Activated CD4-positive, alpha-beta memory T cell treated with anti-CD3 and anti-CD28 coated beads, Interleukin-2, amount 10 ng/mL, durations not matched to agents 7 days and 5 days (primary cell): ENCODE measurements around the gene NOPCHAP1. TPM values are rescaled to one million over a fixed set of nuclear protein-coding genes. Genes with fewer than 3 reads are reported as not detected.
"Not testable (repeated sequence)": the region's sequence is repeated elsewhere in the genome, so short reads cannot be mapped to it uniquely, and the experiment has no call there.

ENCODE experiments used
- CTCF ChIA-PET: fragments of 350-600 bp; sonication (Branson Sonifier 250); formaldehyde crosslinking; loops from one replicate; lab custom pipeline; 2021; ENCODE audit warnings: antibody characterized with exemption, inconsistent platforms; lab: Charles Lee
- POLR2A ChIA-PET: fragments of 350-600 bp; sonication (Branson Sonifier 250); formaldehyde crosslinking; loops from one replicate; lab custom pipeline; 2021; ENCODE audit warnings: antibody characterized with exemption; lab: Charles Lee
- DNase-seq: peaks from one replicate; pipeline ENCODE4 v3.0.0-alpha.2; 2020
- H3K27ac Mint-ChIP-seq: one replicate; pipeline ENCODE4 v1.8.0; 2021; ENCODE audit warnings: mild to moderate bottlenecking, mixed read lengths
- H3K27me3 Mint-ChIP-seq: one replicate; pipeline ENCODE4 v1.8.0; 2021; ENCODE audit warnings: mixed read lengths
- H3K36me3 Mint-ChIP-seq: one replicate; pipeline ENCODE4 v1.8.0; 2021; ENCODE audit warnings: low read depth, mixed read lengths
- H3K4me1 Mint-ChIP-seq: one replicate; pipeline ENCODE4 v1.8.0; 2021; ENCODE audit warnings: mixed read lengths
- H3K4me3 Mint-ChIP-seq: one replicate; pipeline ENCODE4 v1.8.0; 2021; ENCODE audit warnings: mild to moderate bottlenecking, mixed read lengths
- H3K9me3 Mint-ChIP-seq: one replicate; pipeline ENCODE4 v1.8.0; 2021; ENCODE audit warnings: mixed read lengths
- total RNA-seq, 2 experiments: library from RNA; stranded (reverse); gene quantifications; one replicate each; pipeline ENCODE4 v1.2.3, GENCODE V29; 2021

Gene NOPCHAP1
- total RNA-seq, 2 experiments from 2014 or later = 10.3 to 12.0 TPM

GRCh38 chr12:104973250-104973649 is 12.9 kb upstream of the NOPCHAP1 start:
- no peaks in the 10 kb centered on the region for H3K36me3 Mint-ChIP-seq
- H3K27me3 Mint-ChIP-seq = peaks cover 4% of the 10 kb centered on the region
- H3K9me3 Mint-ChIP-seq = no peaks in the 10 kb centered on the region
- H3K4me3 Mint-ChIP-seq = no peak overlapping the region
- no peaks in the 10 kb centered on the region for H3K4me1 Mint-ChIP-seq
- H3K27ac Mint-ChIP-seq = no peak overlapping the region
- DNase-seq = no peak
- ChIA-PET POLR2A (no interaction called here), CTCF (no interaction called here)

DNA sequence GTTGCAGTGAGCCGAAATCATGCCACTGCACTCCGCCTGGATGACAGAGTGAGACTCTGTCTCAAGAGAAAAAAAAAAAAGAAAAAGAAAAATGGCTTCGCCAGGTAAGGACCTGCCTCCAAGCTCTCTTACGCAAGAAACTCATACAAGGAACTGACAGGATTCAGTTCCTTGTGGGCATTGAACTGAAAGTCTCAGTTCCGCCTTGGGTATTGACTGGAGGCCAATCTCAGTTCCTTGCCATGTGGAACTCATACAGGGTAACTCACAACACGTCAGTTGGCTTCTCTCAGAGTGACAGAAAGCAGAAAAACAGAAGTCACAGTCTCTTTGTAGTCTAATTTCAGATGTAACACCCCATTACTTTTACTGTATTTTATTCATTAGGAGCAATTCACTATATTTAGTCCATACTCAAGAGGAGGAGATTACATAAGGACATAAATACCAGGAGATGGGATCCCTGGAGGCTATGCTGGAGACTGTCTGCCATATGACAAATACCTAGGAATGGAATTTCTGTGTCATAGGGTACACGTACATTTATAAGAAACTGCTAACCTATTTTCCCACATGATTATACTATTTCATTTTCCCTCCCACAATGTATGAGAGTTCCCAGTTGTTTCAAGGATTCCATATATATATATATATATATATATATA is 11.4 kb upstream of the NOPCHAP1 start:
- Mint-ChIP-seq H3K27ac (no peak overlapping the region), H3K27me3 (no peaks in the 10 kb centered on the region), H3K9me3 (no peaks in the 10 kb centered on the region), H3K4me3 (no peak overlapping the region), H3K4me1 (no peaks in the 10 kb centered on the region), H3K36me3 (no peaks in the 10 kb centered on the region)
- no peak for DNase-seq
- CTCF ChIA-PET = no interaction called here
- POLR2A ChIA-PET = no interaction called here

- ChIA-PET POLR2A (interaction anchor here (0.8 kb wide), 1 partner anchor 9 kb away, joined by 3 read pairs; no protein-coding TSS in a partner anchor), CTCF (no interaction called here)
- H3K4me3 Mint-ChIP-seq = no peak overlapping the region
- no peaks in the 10 kb centered on the region for H3K9me3 Mint-ChIP-seq
- H3K27ac Mint-ChIP-seq = no peak overlapping the region
- H3K27me3 Mint-ChIP-seq = peaks cover 5% of the 10 kb centered on the region
- no peak for DNase-seq
- H3K4me1 Mint-ChIP-seq = no peaks in the 10 kb centered on the region
- H3K36me3 Mint-ChIP-seq = no peaks in the 10 kb centered on the region
These were observed 10.4 kb upstream of the NOPCHAP1 start for GRCh38 chr12:104975587-104976343.

GRCh38 chr12:104976703-104977102 is 9.4 kb upstream of the NOPCHAP1 start:
- no peak overlapping the region for H3K27ac Mint-ChIP-seq
- no peaks in the 10 kb centered on the region for H3K36me3 Mint-ChIP-seq
- no peak for DNase-seq
- ChIA-PET POLR2A (no interaction called here), CTCF (interaction anchor here (1.7 kb wide), 1 partner anchor 76 kb away, joined by 4 read pairs; no protein-coding TSS in a partner anchor)
- H3K9me3 Mint-ChIP-seq = no peaks in the 10 kb centered on the region
- no peak overlapping the region for H3K4me3 Mint-ChIP-seq
- peaks cover 11% of the 10 kb centered on the region for H3K27me3 Mint-ChIP-seq
- no peaks in the 10 kb centered on the region for H3K4me1 Mint-ChIP-seq

DNA sequence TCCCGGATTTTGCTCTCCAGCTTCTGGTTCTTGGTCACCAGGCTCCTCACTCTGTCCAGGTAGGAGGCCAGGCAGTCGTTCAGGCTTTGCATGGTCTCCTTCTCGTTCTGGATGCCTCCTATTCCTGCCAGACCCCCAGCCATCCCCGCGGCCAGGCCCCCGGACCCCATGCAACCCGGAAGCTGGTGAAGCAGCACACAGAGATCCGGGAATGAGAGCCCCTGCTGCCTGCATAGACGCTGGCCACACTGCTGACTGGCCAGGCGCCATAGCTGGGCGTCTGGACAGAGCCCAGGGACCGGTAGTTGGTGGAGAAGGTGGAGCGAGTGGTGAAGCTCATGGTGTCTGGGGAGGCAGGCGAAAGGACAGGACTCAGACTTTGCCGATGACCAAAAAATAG is 8.4 kb upstream of the NOPCHAP1 start:
- POLR2A ChIA-PET, H3K27ac Mint-ChIP-seq, H3K4me3 Mint-ChIP-seq, H3K9me3 Mint-ChIP-seq, H3K4me1 Mint-ChIP-seq, DNase-seq, H3K36me3 Mint-ChIP-seq: not testable (repeated sequence)
- H3K27me3 Mint-ChIP-seq = peaks cover 11% of the 10 kb centered on the region
- CTCF ChIA-PET = interaction anchor here (1.7 kb wide), 1 partner anchor 75 kb away, joined by 4 read pairs; no protein-coding TSS in a partner anchor

GRCh38 chr12:104985206-104985605 is 910 bp upstream of the NOPCHAP1 start:
- DNase-seq = no peak
- Mint-ChIP-seq H3K9me3 (no peaks in the 10 kb centered on the region), H3K27me3 (peaks cover 14% of the 10 kb centered on the region), H3K36me3 (peaks cover 24% of the 10 kb centered on the region), H3K27ac (no peak overlapping the region), H3K4me1 (peaks cover 31% of the 10 kb centered on the region), H3K4me3 (peak overlapping the region; percentile 77)
- CTCF ChIA-PET = interaction anchor here (1.0 kb wide), 1 partner anchor 602 kb away, joined by 3 read pairs; no protein-coding TSS in a partner anchor
- POLR2A ChIA-PET = no interaction called here

- Mint-ChIP-seq H3K27me3 (no peaks in the 10 kb centered on the region), H3K36me3 (peaks cover 54% of the 10 kb centered on the region), H3K4me1 (peaks cover 25% of the 10 kb centered on the region), H3K4me3 (no peak overlapping the region), H3K9me3 (no peaks in the 10 kb centered on the region), H3K27ac (no peak overlapping the region)
- DNase-seq = no peak
- CTCF ChIA-PET = interaction anchor here (0.6 kb wide), 1 partner anchor 26 kb away, joined by 4 read pairs; no protein-coding TSS in a partner anchor
- POLR2A ChIA-PET = no interaction called here
These were observed 4.8 kb downstream of the NOPCHAP1 start for GRCh38 chr12:104990950-104991349.

- Mint-ChIP-seq H3K27me3 (no peaks in the 10 kb centered on the region), H3K27ac (no peak overlapping the region), H3K9me3 (no peaks in the 10 kb centered on the region), H3K36me3 (peaks cover 57% of the 10 kb centered on the region), H3K4me1 (peaks cover 22% of the 10 kb centered on the region), H3K4me3 (no peak overlapping the region)
- ChIA-PET POLR2A (no interaction called here), CTCF (interaction anchor here (0.7 kb wide), 1 partner anchor 13 kb away, joined by 5 read pairs; no protein-coding TSS in a partner anchor)
- DNase-seq = no peak
These were observed 5.5 kb downstream of the NOPCHAP1 start for GRCh38 chr12:104991565-104992128.

DNA sequence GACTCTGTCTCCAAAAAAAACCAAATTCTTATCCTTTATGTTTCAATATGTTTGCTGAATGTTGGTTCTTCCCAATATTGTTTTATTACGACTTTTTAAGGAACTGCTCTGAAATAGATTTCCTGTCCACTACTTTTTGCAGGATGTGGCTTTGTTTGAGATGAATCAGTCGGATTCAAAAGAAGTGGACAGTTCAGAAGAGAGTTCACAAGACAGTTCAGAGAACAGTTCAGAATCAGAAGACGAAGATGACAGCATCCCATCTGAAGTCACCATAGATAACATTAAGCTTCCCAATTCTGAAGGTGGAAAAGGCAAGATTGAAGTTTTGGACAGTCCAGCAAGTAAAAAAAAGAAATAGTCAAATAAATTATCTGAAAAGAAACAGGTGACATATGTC is 8.2 kb downstream of the NOPCHAP1 start:
- no peak overlapping the region for H3K4me3 Mint-ChIP-seq
- H3K9me3 Mint-ChIP-seq = no peaks in the 10 kb centered on the region
- no peak overlapping the region for H3K27ac Mint-ChIP-seq
- no peak for DNase-seq
- no peaks in the 10 kb centered on the region for H3K27me3 Mint-ChIP-seq
- H3K4me1 Mint-ChIP-seq = peaks cover 5% of the 10 kb centered on the region
- peaks cover 64% of the 10 kb centered on the region for H3K36me3 Mint-ChIP-seq
- CTCF ChIA-PET = no interaction called here
- POLR2A ChIA-PET = interaction anchor here (0.8 to 1.2 kb wide), 2 partner anchors 35 to 44 kb away, joined by 3 read pairs; no protein-coding TSS in a partner anchor

DNA sequence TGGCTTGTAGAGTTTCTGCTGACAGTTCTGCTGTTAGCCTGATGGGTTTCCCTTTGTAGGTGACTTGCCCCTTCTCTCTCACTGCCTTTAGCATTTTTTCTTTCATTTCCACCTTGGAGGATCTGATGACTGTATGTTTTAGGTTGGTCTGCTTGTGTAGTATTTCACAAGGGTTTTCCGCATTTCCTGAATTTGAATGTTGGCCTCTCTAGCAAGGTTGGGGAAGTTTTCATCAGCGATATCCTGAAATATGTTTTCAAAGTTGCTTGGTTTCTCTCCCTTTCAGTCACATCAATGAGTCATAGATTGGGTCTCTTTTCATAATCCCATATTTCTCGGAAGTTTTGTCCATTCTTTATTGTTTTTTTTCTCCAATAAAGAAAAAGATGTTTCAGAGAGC is 11.4 kb downstream of the NOPCHAP1 start:
- Mint-ChIP-seq H3K4me1 (no peaks in the 10 kb centered on the region), H3K4me3 (no peak overlapping the region), H3K36me3 (peaks cover 72% of the 10 kb centered on the region), H3K9me3 (peaks cover 11% of the 10 kb centered on the region), H3K27ac (no peak overlapping the region), H3K27me3 (no peaks in the 10 kb centered on the region)
- DNase-seq = no peak
- ChIA-PET POLR2A (no interaction called here), CTCF (no interaction called here)

- DNase-seq = no peak
- CTCF ChIA-PET = no interaction called here
- no peaks in the 10 kb centered on the region for H3K27me3 Mint-ChIP-seq
- no peak overlapping the region for H3K4me3 Mint-ChIP-seq
- POLR2A ChIA-PET = no interaction called here
- H3K9me3 Mint-ChIP-seq = peaks cover 15% of the 10 kb centered on the region
- H3K27ac Mint-ChIP-seq = no peak overlapping the region
- H3K36me3 Mint-ChIP-seq = peaks cover 75% of the 10 kb centered on the region
- H3K4me1 Mint-ChIP-seq = no peaks in the 10 kb centered on the region
These were observed 12.6 kb downstream of the NOPCHAP1 start for GRCh38 chr12:104998423-104999346.

DNA sequence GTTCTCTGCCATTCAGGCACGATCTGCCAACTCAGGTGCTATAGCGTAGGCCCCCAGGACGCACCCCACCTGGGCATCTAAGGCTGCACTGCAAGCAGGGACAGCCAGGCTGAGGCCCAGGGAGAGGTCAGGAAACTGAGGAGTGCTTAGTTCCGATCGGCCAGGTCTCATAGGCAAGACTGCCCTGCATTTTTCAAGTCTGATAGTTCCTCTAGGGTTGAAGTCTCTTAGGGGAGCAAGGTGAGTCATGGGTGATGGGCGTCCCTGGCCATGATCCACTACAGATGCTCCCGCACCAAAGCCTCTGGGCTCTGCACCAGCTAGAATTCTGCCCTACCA is 13.2 kb downstream of the NOPCHAP1 start:
- H3K4me3 Mint-ChIP-seq = no peak overlapping the region
- peaks cover 18% of the 10 kb centered on the region for H3K9me3 Mint-ChIP-seq
- no peak overlapping the region for H3K27ac Mint-ChIP-seq
- CTCF ChIA-PET = no interaction called here
- no peak for DNase-seq
- no peaks in the 10 kb centered on the region for H3K27me3 Mint-ChIP-seq
- POLR2A ChIA-PET = no interaction called here
- H3K4me1 Mint-ChIP-seq = no peaks in the 10 kb centered on the region
- peaks cover 79% of the 10 kb centered on the region for H3K36me3 Mint-ChIP-seq
